HG02938 (cell line): ENCODE data around the gene ADGRA3.
"Not testable (repeated sequence)": the region's sequence is repeated elsewhere in the genome, so short reads cannot be mapped to it uniquely, and the experiment has no call there.

Experiments used
- ATAC-seq: cut with Tn5 transposase; IDR thresholded peaks from one replicate; pipeline ENCODE4 v1.9.1; 2021; ENCODE audit warnings: mild to moderate bottlenecking, moderate library complexity; ENCODE audit not compliant: unreplicated experiment

The ADGRA3 gene

GRCh38 chr4:22384154-22384553, 131.7 kb downstream of the ADGRA3 start:
- no peak for ATAC-seq

DNA sequence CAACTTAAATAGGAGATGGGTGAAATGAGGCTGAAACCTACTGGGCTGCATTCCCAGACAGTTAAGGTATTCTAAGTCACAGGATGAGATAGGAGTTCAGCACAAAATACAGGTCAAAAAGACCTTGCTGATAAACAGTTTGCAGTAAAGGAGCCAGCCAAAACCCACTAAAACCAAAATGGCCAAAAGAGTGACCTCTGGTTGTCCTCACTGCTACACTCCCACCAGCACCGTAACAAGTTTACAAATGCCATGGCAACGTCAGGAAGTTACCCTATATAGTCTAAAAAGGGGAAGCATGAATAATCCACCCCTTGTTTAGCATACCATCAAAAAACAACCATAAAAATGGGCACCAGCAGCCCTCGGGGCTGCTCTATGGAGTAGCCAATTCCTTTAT, 133.7 kb downstream of the ADGRA3 start:
- not testable (repeated sequence) for ATAC-seq

DNA sequence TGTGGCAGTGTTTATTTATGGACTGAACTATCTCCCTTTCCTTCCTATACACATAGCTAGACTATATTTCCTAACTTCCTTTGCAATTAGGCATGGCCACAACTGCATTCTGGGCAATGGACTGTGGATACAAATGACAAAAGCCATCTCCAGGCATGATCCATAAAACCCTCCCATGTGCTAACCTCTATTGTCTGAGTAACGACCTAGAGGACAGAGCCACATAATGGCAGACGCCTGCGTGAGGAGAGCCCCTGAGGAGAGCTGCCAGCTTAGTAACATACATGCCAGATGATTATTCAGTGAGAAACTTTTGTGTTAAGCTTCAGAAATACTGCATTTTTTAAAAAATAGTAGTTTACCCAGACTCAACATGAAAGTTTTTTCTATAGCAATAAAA, 142.9 kb downstream of the ADGRA3 start:
- no peak for ATAC-seq

DNA sequence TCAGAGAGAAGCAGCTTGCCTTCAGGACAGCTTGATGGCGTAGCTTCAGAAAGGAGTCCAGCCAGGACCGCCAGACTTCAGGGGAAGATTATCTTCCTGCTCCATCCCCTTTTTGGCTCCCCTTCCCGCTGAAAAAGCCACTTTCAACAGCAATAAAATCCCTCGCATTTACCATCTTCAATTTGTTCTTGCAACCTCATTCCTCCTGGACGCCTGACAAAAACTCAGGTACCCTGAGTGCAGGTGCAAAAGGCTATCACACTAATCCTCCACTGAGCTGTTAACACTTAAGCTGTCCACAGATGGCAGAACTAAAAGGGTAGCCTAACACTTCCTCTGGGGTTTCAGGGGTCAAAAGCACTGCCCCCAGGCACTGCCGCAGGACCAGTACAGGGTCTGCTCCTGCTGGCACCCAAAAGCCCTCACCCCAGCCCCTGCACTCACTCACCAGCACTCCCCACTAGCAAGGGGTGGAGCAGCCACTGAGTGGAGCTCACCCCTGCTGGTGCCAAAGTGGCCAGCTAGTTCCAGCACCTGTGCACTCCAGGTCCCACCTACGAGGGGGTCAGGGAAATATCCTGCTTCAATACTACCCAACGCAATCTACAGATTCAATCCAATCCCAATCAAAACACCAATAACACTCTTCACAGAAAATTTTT, 145.8 kb downstream of the ADGRA3 start:
- no peak for ATAC-seq

- no peak for ATAC-seq
Measured at GRCh38 chr4:22363787-22364186, 152.1 kb downstream of the ADGRA3 start.

DNA sequence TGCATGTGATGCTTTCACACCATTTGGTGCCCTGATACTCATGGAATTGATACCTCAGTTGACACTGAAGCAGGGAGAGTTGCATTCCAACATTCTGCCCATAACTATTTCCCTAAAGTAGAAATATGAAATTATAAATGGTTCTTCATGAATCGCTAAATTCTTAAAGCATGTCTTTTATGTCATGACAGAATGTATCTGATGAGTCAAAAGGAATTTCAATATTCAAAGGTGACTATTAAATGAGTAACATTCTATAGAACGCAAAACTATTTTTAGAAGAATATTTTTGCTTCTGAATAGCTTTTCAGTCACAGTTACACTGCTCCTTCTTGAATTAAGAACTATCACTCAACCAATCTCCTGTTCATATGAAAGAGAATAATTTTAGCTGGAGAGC, 152.8 kb downstream of the ADGRA3 start:
- no peak for ATAC-seq

GRCh38 chr4:22356987-22357596, 158.8 kb downstream of the ADGRA3 start:
- ATAC-seq = peak; percentile 89

GRCh38 chr4:22348410-22348809, 167.5 kb downstream of the ADGRA3 start:
- ATAC-seq = no peak

DNA sequence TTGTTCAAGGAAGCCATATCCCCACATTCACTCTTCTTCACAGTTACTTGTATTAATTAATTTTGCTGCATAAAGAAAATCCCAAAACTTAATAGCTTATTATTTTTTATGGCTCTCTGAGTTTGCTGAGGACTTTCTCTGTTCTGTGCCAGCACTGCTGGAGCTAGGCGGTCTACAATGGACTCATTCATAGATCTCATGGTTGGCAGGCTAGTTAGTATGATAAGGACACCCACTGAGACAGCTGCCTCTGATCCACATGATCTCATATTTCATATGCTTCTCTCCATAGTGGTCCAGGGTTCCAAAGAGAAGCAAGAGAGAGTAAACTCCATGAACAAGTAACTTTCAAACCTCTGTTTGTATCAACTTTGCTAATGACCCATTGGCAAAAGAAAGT, 170.2 kb downstream of the ADGRA3 start:
- no peak for ATAC-seq

DNA sequence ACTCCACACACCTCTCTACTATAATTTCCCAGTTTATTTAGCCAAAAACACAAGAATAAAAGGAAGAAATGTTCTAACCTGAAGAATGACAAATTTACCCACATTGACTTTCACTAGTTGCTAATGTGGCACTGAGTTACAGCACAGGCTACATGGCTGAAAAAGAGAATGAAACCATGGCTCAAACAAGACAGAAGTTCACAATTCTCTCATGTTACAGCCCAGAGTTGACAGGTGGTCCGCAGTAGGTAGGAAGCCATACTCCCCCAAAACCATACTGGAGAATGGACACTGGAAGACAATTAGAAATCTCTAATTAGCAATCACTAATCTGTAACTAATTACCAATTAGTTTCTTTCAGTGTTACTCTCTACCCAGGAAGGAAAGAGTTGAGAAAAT, 170.8 kb downstream of the ADGRA3 start:
- ATAC-seq = no peak

DNA sequence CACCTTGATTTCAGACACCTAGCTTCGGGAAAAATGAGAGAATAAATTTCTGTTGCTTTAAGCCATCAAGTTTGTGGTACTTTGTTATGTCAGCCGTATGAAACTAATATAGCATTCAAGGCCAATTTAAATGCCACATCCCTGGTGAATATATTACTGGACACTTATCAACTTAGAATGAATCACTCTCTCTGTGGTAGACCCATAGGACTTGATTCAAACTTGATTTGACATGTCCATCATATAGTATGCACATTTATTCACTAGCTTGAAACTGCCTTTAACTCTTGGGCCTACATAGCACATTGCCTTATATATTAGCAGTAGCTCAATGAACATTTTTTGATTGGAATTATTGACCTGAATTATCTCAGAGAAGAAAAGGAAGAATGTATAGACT, 172.3 kb downstream of the ADGRA3 start:
- no peak for ATAC-seq

DNA sequence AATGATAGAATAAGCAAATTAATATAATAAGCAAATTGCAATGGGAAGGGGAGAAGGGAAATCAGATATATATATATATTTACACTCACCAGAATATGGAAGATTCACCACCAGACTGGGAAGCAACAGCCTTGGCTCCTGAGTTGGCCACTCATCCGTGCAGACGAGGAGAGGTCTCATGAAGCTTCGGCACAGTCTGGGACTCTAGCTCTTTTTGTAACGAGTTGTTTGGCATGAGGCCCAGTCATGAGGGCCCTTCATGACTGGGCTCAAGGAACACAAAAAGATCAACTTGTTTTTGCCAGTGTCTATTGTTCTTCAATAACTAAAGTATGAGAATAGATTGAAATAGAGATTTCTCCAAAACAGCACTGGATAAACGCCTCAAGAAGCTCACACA, 176.4 kb downstream of the ADGRA3 start:
- ATAC-seq = no peak

DNA sequence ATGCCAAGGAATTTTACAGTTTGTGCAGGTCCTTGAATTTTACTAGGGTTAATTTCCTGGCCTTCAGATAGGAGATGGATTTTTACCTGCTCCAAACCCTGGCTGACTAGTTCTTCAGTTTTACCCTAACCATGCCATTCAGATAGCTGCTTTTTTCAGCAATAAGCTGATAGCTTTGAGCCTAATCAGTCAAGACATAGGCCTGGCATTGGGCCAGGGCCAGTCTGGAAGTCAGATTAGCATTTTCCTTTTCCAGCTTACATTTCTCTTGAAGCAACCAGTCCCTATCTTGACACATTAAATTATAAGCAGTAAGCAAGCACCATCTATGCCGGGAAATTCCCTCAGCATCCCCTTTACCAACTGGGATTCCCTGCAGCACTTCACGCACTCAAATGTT, 177.1 kb downstream of the ADGRA3 start:
- no peak for ATAC-seq
